T-helper 2 cell treated with Interferon-gamma antibody and Interleukin-4, amounts not matched to agents 100 ng/mL and 5 ng/mL, for 36 hours (primary cell): Measurements from ENCODE around the gene WHAMM. TPM values are rescaled to one million over a fixed set of nuclear protein-coding genes. Genes with fewer than 3 reads are reported as not detected.

Experiments used
- intact Hi-C: fragments of 100-400 bp; cut with micrococcal nuclease; formaldehyde crosslinking; loops from one replicate; pipeline ENCODE4 v1.15.1; 2023
- total RNA-seq: library from RNA; stranded (reverse); gene quantifications from 2 replicates; pipeline ENCODE4 v1.2.3, GENCODE V29; 2022

WHAMM gene
- total RNA-seq, 1 donor from 2014 or later: 9.6 TPM

DNA sequence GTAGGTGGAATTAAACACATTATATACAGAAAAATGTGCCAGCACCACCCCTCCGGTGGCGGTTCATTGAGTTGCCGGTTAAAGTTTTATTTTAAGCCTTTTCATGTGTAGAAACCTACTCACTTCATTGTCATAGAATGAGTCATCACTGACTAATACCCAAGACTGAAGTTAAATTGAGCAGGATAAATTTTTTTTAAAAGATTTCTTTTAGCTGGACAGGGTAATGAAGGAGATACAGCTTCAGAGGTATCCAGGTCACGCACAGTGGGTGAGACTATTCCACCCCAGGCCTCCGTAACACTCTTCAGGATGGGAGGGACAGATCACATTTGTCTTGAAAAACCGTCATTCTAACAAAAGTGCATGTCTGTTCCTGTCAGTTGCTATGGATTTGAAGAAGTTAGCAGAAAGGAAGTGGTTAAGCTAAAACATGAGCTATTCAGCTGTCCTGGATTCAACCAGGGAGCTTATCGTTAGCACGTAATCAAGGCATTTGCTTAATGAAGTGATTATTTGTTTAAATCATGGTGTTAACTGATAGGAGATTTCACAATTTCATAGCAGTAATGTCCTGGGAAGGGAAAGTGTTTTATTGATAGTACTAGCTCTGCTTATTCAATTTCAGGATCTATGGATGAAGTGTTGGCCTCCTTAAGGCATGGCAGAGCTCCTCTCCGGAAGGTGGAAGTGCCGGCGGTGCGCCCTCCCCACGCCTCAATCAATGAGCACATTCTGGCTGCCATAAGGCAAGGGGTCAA is 23.4 kb downstream of the WHAMM start:
- intact Hi-C loops: loop anchor here (1.0 kb wide), 1 partner anchor 21 kb away; no protein-coding TSS in a partner anchor

DNA sequence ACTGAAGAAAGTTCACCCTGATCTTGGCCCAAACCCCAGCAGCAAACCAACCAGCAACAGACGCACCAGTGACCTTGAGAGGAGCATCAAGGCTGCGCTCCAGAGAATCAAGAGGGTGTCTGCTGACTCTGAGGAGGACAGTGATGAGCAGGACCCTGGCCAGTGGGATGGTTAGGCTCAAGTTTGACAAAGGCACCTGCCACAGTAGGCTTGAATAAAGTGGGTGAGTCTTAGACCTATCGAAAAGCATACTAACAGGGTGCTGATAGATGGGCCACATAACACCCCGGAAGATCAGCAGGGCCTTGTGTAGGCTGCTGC is 23.9 kb downstream of the WHAMM start:
- intact Hi-C loops: no loop called here

DNA sequence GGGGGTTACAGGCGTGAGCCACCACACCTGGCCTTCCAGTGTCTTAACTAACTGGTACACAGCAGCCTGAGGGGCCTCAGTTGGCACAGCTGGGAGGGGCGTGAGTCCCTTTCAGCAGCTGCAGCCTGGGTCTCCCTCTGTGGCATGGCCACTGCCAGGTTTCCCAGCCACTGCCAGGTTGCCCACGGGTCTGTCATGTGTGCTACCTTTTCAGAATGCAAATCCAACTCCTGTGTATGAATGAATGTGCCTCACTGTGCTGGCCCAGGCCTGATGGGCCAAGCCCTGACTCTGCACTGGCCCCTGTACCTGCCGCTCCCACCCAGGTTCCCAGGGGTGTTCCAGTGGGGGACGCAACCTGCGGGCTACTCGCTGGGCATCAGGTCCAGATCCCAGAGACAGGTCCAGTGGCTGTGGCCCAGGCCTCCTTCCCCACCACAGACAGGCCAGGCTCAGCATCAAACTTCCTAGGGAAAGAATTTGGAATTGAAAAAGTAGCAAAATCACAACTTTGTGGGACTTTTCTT is 26.0 kb downstream of the WHAMM start:
- intact Hi-C loops: no loop called here

DNA sequence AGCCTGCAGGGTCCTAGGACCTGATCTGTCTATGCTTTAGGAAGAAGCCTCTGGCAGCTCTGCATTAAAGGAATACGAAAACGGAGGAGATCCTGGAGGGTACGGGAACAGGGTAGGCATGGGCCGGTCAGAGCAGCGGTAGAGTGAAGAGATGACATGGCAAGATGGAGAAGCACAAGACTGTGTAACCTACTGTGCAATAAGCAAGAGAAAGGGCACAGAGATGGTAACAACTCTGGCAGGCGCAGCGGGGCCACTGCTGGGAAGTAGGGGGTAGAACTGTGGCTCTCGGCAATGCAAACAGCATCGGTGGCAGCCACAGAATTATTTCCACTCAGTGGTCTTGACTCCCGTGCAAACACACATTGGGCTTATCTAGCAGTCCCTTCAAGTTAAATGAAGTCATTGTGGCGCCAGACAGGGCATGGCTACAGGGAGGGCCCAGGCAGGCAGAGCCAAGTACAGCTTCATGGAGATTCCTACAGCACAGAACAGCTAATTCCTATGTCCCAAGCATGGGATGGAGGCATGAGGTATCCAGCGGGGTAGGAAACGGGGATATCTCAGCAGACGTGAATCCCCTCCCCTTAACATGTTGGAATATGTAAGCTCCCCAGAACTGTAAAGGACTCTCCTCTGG is 28.8 kb downstream of the WHAMM start:
- intact Hi-C loops: no loop called here

DNA sequence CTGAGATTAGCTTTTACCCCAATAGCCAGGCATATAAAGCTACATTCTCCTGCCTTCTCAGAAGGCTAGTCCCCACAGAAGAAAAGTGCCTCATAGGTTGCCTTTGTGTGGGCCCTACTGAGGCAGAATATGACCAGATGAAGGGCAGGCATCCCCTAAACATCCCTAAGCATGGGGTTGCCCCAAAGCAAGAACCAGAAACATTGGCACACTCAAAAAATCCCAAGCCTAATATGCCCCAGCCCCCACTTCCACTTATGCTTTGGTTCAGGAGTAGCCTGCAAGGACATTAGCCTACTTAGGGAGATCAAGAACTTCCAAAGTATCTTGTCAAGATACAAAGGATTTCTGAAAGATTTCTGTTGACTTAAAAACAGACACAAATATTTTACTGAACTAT is 29.7 kb downstream of the WHAMM start:
- intact Hi-C loops: no loop called here

DNA sequence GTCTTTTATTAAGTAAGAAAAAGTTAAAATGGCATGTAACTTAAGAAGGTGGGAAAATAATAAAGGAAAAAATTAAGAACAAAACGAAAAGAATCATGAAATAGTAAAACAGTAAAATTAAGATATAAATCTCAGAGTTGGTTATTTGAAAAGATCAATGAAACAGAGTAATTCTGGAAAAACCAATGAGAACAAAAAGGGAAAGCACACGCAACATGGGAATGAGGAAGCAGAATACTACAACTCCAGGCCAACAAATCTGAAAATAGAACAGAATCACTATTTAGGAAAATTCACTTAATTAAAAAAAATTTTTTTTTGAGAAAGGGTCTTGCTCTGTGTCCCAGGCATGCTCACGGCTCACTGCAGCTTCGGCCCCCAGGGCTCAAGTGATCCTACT is 30.7 kb downstream of the WHAMM start:
- intact Hi-C loops: no loop called here

DNA sequence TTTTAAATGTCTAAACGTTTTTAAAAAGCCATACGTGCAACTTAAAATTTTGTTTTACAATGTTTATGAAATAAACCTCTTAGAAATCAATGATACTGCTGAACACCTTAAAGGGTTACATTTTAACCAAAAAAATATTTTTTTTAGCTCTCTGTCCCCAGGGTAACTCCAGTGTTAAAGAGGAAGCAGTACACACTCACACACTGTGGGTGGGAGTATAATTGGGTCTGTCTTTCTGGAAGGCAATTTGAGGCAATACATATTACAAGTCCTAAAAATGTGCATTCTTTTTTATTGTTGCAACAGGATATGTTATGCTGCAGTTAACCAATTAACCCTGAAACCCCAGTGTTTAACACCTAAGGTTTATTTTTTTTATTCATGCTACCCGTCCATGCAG is 34.1 kb downstream of the WHAMM start:
- intact Hi-C loops: no loop called here

DNA sequence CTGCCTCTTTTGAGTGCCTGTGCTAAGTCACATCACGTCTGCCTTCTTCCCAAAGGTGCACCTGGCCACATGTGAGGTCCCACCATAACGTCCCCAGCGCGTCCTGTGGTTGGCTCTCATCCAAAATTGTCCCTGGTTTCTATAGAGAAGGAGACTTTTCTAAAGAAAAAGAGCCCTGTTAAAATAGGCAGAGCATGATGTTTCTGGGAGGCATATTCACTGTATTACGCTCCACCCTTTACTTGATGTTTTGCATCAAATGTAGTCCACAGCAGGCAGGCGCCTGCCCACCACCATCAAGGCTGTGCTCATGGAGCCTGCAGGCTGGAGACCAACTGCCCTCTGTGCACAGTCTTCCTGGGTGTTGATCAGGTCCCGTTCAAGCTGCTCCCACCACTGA is 36.3 kb downstream of the WHAMM start:
- intact Hi-C loops: loop anchor here (5.0 kb wide), 1 partner anchor 142 kb away; the partner anchor contains the start of gene RAMAC

DNA sequence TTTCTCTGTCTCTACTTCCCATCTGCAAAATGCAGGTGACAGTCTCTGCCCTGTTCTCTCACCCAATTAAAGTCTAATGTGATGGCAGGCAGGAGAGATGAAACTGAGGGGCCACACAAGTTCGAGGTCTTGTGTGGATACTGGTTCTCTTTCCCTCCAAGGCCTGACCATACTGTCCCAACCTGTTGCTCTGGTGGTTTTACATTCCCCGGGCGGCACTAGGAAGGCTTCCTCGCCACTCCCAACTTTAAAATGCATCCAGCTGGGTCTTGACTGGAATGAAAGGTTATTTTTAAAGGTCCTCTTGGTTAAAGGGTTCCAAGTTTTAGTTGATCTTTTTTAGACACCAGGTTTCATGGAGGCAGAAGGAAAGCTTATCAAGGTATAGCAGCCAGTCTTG is 37.2 kb downstream of the WHAMM start:
- intact Hi-C loops: loop anchor here (5.0 kb wide), 1 partner anchor 141 kb away; the partner anchor contains the start of gene RAMAC

DNA sequence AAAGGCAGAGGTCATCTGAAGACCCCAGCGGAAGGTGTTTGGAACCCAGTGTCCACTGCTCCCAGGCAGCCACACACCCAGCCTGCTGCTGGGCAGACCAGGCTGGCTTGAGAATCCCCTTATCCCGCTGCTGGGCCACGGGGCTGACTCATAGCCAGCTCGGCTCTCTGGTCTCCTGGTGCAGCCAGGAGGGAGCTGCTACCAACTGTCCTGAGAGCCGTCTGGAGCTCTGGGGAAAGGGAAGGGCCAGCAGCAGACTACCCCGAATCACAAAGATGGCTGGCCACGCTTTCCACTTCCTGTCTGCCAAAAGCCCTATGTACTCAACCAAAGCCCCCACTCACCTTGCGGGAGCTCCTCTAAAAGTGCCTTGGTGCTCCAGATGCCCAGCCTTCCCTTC is 38.3 kb downstream of the WHAMM start:
- intact Hi-C loops: loop anchor here (5.0 kb wide), 1 partner anchor 140 kb away; the partner anchor contains the start of gene RAMAC

DNA sequence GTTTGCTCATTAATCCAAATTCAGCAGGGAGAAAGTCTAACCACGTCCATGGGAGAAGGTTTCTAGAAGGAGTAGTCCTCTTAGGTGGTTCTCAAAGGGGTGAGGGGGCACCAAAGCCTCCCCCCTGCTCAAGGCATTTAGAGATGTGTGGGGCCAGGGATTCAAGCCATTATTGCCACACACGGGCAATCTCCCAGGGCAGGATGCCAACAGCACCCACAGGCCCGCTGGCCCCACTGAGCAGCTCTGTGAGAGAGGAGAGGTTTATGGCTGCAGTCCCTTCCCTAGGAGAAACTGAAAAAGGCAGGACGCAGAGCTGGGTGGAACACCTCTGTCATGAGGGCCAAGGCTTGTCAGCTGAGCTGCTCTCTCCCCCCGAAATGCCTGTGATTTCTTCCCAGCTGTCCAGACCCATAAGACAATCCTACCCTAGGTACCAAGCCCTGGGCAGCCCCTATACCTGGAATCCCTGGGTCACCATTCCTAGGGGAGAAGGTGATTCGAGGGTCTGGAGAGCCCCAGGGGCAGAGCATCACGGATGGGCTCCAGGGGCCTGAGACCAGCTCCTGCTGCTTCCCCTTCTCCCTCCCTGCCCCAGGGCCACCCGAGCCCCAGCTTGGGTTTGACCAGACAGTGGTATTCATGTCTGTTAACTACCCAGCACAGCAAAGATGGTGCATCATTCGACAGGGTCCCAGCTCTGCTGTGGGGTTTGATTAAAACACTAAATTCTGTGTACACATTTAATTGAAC is 39.0 kb downstream of the WHAMM start:
- intact Hi-C loops: loop anchor here (5.0 kb wide), 1 partner anchor 139 kb away; the partner anchor contains the start of gene RAMAC

DNA sequence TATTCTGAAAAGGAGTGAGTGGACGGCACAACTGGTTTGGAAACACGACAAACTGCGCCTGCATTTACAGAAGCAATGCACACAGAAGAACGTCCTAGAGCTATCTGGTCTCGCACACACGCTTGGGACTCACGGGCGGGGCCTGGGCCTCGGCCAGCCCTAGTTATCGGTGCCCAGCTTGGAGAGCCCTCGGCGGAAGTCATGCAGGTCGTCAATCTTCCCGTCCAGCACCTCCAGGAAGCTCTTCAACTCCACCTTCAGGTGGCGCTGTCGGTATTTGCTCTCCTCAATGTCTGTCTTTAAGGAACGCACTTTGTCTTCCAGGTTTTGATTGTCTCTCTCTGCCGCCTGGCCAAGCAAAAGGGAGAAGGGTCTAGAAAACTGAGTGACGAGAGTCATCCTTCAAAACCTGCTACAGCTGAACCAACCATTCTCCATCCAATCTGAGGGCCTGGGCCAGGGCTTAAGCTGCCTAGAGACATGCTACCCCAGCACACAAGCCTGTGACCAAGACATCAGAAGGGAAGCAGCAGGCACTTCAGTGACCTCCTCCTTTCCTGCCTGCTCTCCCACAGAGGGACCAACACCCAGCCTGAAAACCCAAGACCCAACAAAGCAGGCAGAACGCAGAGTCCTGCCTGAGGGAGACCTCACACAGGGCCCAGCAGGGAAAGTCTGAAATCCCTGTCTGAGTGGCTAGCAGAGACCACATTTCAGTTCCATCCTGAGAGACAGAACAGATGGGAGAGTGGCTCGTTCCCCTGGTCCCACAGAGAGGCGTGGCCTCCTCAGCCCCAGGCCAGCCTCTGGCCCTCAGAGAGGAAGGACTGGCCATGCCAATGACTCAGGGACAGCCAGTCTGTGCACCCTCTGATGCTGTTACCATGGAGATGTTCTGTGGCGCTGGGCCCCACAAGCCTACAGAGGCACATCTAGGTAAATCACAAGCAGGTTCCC is 40.4 kb downstream of the WHAMM start:
- intact Hi-C loops: loop anchor here (5.0 kb wide), 1 partner anchor 137 kb away; the partner anchor contains the start of gene RAMAC

DNA sequence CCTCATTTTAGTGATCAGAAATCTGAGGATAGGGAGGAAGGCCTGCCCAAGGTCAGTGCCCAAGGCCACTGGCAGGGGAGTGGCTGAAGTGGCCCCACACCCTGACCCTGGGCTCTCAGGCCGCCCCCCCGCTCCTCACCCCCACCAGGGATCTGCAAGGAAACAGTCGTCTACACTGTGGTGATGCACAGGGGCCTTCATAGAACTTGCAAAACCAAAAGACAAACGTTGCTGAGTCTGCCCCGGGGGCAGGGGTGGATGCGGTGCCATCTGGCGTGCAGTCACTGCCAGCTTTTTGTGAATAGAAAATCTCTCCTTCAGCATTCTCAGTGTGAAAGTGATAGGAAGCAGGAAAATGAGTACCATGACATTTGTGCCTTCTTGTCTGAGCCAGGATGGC is 41.3 kb downstream of the WHAMM start:
- intact Hi-C loops: no loop called here

DNA sequence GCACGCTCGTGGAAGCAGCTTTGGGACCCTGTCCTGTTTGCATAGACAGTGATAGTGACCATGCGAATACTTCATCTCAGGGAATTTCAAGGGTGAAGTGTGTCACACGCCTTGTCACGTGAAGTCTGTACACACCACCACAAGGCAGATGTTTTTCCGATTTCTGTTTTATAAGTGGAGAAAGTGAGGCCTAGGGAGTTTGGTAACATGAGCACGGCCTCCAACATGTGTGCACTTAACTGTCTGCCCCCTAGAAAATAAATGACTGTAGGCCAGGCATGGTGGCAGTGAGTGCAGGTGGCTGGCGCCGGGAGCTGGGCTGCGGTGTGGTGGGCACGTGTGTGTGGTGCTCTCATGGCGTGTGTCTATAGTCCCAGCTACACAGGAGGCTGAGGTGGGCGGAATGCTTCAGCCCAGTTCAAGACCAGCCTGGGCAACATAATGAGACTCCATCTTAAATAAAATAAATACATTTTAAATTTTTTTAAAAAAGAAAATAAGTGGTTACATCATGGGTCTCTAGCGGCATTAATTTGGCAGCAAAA is 42.0 kb downstream of the WHAMM start:
- intact Hi-C loops: no loop called here

DNA sequence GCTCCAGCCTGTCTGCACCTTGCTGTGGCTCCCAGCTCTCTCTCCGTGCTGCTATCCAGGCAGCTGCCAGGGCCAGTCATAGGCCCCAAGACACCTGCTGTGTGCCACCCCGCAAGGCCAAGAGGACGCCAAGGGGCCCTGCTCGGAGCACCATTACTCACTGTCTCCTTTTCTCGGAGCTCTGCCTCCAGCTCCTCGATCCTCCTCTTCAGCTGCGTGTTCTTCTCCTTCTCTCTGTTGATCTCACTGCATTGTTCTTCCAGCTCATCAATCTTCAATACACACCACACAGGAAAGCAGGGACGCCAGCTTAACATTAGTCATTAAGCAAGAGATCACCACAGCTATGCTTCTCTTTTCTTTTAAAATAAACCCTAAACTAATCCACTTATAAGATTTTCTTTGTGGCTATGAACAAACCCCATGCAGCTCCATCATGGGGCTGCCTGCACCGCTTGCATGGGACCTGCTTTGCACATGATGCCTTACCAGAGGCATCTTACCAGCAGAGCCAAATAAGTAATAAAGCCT is 42.6 kb downstream of the WHAMM start:
- intact Hi-C loops: no loop called here

DNA sequence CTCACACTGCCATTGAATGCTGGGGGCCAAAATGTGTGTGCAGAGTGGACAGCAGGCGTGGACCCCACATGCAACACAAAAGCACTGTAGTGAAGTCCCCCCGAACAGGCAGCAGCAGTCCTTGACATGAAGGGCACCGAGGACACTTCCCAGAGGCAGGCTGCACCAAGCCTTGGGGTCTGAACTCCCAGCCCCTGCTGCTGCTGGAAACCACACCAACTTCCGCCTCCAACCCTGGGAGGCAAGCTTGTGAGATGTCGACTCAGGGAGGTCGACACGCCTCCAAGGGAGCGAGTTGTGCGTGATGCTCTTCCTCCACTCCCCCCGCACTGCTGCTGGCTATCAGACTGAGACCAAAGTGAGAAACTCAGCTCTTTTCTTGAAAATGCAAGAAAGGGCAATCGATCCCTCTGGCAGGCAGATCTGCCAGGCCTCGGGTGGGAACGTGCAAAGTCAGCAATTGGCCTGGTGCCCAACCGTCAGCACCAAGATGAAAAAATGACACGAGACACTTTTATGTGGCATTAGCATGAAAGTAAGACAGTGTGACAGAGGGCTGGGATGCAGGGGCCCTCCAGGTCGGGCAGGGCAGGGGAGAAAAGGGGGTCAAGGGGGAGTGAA is 43.6 kb downstream of the WHAMM start:
- intact Hi-C loops: no loop called here

DNA sequence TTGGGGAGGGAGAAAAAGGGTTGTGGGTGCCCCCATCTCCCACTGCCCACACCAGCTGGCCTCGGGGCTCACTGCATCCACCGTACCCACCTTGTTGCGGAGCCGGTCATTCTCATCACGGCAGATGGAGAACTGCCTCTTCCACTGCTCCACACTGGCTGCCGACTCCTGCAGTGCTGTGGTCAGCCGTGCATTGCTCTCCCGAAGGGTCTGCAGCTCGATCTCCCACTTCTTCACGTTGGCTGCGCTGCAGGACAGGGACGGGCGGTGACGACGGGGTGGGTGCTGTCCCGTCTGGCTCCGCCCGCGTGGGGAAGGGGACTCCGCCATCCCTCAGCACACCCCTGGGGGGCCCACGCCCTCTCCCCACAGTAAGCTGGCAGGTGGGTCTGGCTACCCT is 45.1 kb downstream of the WHAMM start:
- intact Hi-C loops: no loop called here

DNA sequence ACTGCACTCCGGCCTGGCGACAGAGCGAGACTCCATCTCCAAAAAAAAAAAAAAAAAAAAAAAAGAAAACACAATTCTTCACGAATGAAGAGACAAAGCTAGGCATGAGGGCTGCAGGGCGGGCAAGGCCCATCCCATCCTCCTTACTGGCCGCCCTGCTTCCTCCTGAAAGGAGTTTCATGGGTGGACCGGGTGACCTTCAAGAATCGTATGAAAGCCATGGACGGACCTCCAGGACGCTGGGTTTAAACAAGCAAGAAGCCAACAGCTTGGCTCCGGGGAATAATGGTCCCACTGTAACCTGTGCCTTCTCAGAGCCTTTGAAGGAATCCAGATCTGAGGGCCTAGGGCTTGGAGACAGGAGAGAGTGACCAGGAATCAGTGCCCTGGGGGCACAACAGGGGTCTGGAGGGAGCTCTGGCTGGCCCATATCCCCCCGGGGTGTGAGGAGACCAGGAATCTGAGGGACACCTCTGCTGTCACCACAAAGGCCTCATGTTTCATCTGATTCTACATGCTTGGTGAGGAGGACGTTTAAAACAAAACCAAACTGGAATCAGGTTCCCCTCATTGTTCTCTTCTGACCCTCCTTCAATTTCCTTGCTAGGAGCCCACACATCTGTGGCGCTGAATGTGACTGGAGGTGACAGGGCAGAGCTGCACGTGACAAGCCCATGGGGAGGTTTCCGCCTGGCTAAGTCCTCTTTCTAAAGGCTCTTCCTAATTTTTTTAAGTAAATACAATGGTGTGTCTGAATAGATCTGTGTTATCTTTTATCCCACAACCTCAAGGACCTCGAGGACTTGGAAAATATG is 46.1 kb downstream of the WHAMM start:
- intact Hi-C loops: no loop called here
